A549 (cell line): ENCODE measurements around the gene TRNT1.

Source experiments
- BCL3 ChIP-seq: fragments of >200 bp; sonication (Bioruptor Twin); formaldehyde crosslinking; IDR thresholded peaks from 3 replicates; pipeline ENCODE4 v1.6.1; 2016
- CHD4 ChIP-seq: fragments of 200-600 bp; sonication (generic); IDR thresholded peaks from 2 replicates; pipeline ENCODE4 v1.6.1; 2016; ENCODE audit warnings: antibody characterized with exemption, mild to moderate bottlenecking, borderline replicate concordance
- CTCF ChIP-seq: fragments of >200 bp; sonication (Bioruptor Twin); formaldehyde crosslinking; IDR thresholded peaks from 3 replicates; pipeline ENCODE4 v1.5.1; 2016
- EP300 ChIP-seq, 2 experiments: fragments of >200 bp; sonication (Bioruptor Twin); formaldehyde crosslinking; IDR thresholded peaks; 2 replicates in 1 of 2; 3 replicates in 1 of 2; pipeline ENCODE4 v1.6.1; 2016 to 2017
- ESRRA ChIP-seq: fragments of 150-350 bp; IDR thresholded peaks from 2 replicates; pipeline ENCODE4 v1.6.1; 2014; ENCODE audit warnings: mild to moderate bottlenecking, low read length, borderline replicate concordance
- MAFK ChIP-seq: fragments of 450-650 bp; IDR thresholded peaks from 2 replicates; pipeline ENCODE4 v1.6.1; 2014; ENCODE audit not compliant: partially characterized antibody
- POLR2A ChIP-seq: IDR thresholded peaks from 2 replicates; pipeline ENCODE4 v1.6.1; 2012; ENCODE audit warnings: mild to moderate bottlenecking, low read length
- POLR2AphosphoS2 ChIP-seq: conservative IDR thresholded peaks from 2 replicates; pipeline ENCODE4 v1.6.1; 2012; ENCODE audit warnings: low read length, improper control_type of control experiment, inconsistent platforms
- RCOR1 ChIP-seq: fragments of 150-350 bp; IDR thresholded peaks from 2 replicates; pipeline ENCODE4 v1.6.1; 2014; ENCODE audit warnings: antibody characterized with exemption, low read length, low read depth

GRCh38 chr3:3154879-3155610, 28.3 kb downstream of the TRNT1 start:
- TF ChIP-seq CTCF = no peak
- no peak for TF ChIP-seq EP300 (IDR thresholded peaks at IDR 0.05)
- TF ChIP-seq RCOR1 = no peak
- no peak for TF ChIP-seq POLR2A
- no peak for TF ChIP-seq BCL3
- no peak for TF ChIP-seq MAFK
- no peak for TF ChIP-seq ESRRA
- TF ChIP-seq CHD4 = no peak
- TF ChIP-seq POLR2AphosphoS2 = no peak
